Measurements from ENCODE around the gene TBL3.

TBL3 gene

GRCh38 chr16:1965396-1966001 lies 6.4 kb upstream of the TBL3 start:
- no peaks in the 10 kb centered on the region for H3K9me3 Mint-ChIP-seq
- H3K4me3 Mint-ChIP-seq, result peak overlapping the region; percentile 96
- H3K4me1 Mint-ChIP-seq, result peaks cover 34 to 62% of the 10 kb centered on the region in 2 donors
- peak overlapping the region; percentile 99 for H3K27ac Mint-ChIP-seq
- no peak for DNase-seq
- H3K27me3 Mint-ChIP-seq, result no peaks in the 10 kb centered on the region
- H3K36me3 Mint-ChIP-seq, result peaks cover 34 to 56% of the 10 kb centered on the region in 2 donors
- no peak for ATAC-seq (replicated peaks)

GRCh38 chr16:1966460-1966859 lies 5.4 kb upstream of the TBL3 start, which contains the start of gene RNF151:
TSS of gene RNF151 (plus strand) at chr16:1966856. CDS start at chr16:1966882, 26 bp downstream.
- ATAC-seq (replicated peaks) (no peak), DNase-seq (no peak)
- Mint-ChIP-seq H3K27me3 (no peaks in the 10 kb centered on the region), H3K27ac (peak within 1 kb of the TSS; percentile 99), H3K4me3 (peak within 1 kb of the TSS; percentile 96), H3K4me1 (peaks cover 32 to 61% of the 10 kb centered on the region in 2 donors), H3K36me3 (peaks cover 38 to 53% of the 10 kb centered on the region in 2 donors), H3K9me3 (no peaks in the 10 kb centered on the region)

GRCh38 chr16:1968146-1968953 lies 3.5 kb upstream of the TBL3 start:
- Mint-ChIP-seq H3K27ac (no peak overlapping the region), H3K9me3 (no peaks in the 10 kb centered on the region), H3K4me1 (peaks cover 30 to 60% of the 10 kb centered on the region in 2 donors), H3K27me3 (peaks cover 0 to 4% of the 10 kb centered on the region in 2 donors), H3K36me3 (peaks cover 35 to 49% of the 10 kb centered on the region in 2 donors), H3K4me3 (no peak overlapping the region)
- no peak for DNase-seq
- ATAC-seq (replicated peaks), result no peak

- H3K4me1 Mint-ChIP-seq, result peaks cover 24 to 42% of the 10 kb centered on the region in 2 donors
- DNase-seq, result no peak
- peak overlapping the region; percentile 98 to 100 for H3K4me3 Mint-ChIP-seq
- peaks cover 39 to 57% of the 10 kb centered on the region in 2 donors for H3K36me3 Mint-ChIP-seq
- no peaks in the 10 kb centered on the region for H3K9me3 Mint-ChIP-seq
- peaks cover 6 to 10% of the 10 kb centered on the region in 2 donors for H3K27me3 Mint-ChIP-seq
- H3K27ac Mint-ChIP-seq, result peak overlapping the region; percentile 98
- peak in 1 of 2 donors; percentile 10 for ATAC-seq (replicated peaks)
Measured at GRCh38 chr16:1972490-1972877, 631 bp downstream of the TBL3 start.

- Mint-ChIP-seq H3K36me3 (peaks cover 47 to 63% of the 10 kb centered on the region in 2 donors), H3K27ac (no peak overlapping the region), H3K4me1 (peaks cover 24 to 39% of the 10 kb centered on the region in 2 donors), H3K4me3 (peak overlapping the region; percentile 29 to 100), H3K9me3 (no peaks in the 10 kb centered on the region), H3K27me3 (peaks cover 13 to 14% of the 10 kb centered on the region in 2 donors)
- DNase-seq, result no peak
- ATAC-seq (replicated peaks), result no peak
Measured at GRCh38 chr16:1973461-1974156, 1.8 kb downstream of the TBL3 start.

- ATAC-seq (replicated peaks) (no peak), DNase-seq (no peak)
- H3K27ac Mint-ChIP-seq, result peak overlapping the region; percentile 25
- H3K27me3 Mint-ChIP-seq, result peaks cover 16% of the 10 kb centered on the region in 2 donors
- peaks cover 51 to 68% of the 10 kb centered on the region in 2 donors for H3K36me3 Mint-ChIP-seq
- no peaks in the 10 kb centered on the region for H3K9me3 Mint-ChIP-seq
- H3K4me1 Mint-ChIP-seq, result peaks cover 26 to 42% of the 10 kb centered on the region in 2 donors
- H3K4me3 Mint-ChIP-seq, result peak overlapping the region in 1 of 2 donors; percentile 39
Measured at GRCh38 chr16:1974157-1975070, 2.6 kb downstream of the TBL3 start.

- DNase-seq (no peak), ATAC-seq (replicated peaks) (no peak)
- Mint-ChIP-seq H3K27ac (peak overlapping the region; percentile 62), H3K9me3 (no peaks in the 10 kb centered on the region), H3K4me1 (peaks cover 28 to 48% of the 10 kb centered on the region in 2 donors), H3K36me3 (peaks cover 54 to 71% of the 10 kb centered on the region in 2 donors), H3K4me3 (no peak overlapping the region), H3K27me3 (peaks cover 18 to 24% of the 10 kb centered on the region in 2 donors)
Measured at GRCh38 chr16:1975432-1976215, 3.8 kb downstream of the TBL3 start.

GRCh38 chr16:1976216-1976520 lies 4.3 kb downstream of the TBL3 start:
- Mint-ChIP-seq H3K36me3 (peaks cover 53 to 67% of the 10 kb centered on the region in 2 donors), H3K27ac (peak overlapping the region; percentile 62), H3K27me3 (peaks cover 22 to 29% of the 10 kb centered on the region in 2 donors), H3K4me1 (peaks cover 27 to 48% of the 10 kb centered on the region in 2 donors), H3K4me3 (no peak overlapping the region), H3K9me3 (no peaks in the 10 kb centered on the region)
- DNase-seq, result no peak
- no peak for ATAC-seq (replicated peaks)

GRCh38 chr16:1976951-1977874 lies 5.4 kb downstream of the TBL3 start:
- peak overlapping the region in 1 of 2 donors; percentile 59 for H3K4me3 Mint-ChIP-seq
- DNase-seq (no peak), ATAC-seq (replicated peaks) (no peak)
- H3K36me3 Mint-ChIP-seq, result peaks cover 45 to 58% of the 10 kb centered on the region in 2 donors
- peaks cover 28 to 47% of the 10 kb centered on the region in 2 donors for H3K4me1 Mint-ChIP-seq
- H3K27me3 Mint-ChIP-seq, result peaks cover 28 to 35% of the 10 kb centered on the region in 2 donors
- H3K9me3 Mint-ChIP-seq, result no peaks in the 10 kb centered on the region
- H3K27ac Mint-ChIP-seq, result no peak overlapping the region

GRCh38 chr16:1977875-1978268 lies 6.0 kb downstream of the TBL3 start:
- DNase-seq (no peak), ATAC-seq (replicated peaks) (no peak)
- Mint-ChIP-seq H3K9me3 (no peaks in the 10 kb centered on the region), H3K4me1 (peaks cover 29 to 49% of the 10 kb centered on the region in 2 donors), H3K27ac (no peak overlapping the region), H3K27me3 (peaks cover 32 to 42% of the 10 kb centered on the region in 2 donors), H3K36me3 (peaks cover 44 to 55% of the 10 kb centered on the region in 2 donors), H3K4me3 (no peak overlapping the region)

- ATAC-seq (replicated peaks) (no peak), DNase-seq (no peak)
- H3K27ac Mint-ChIP-seq, result no peak overlapping the region
- H3K27me3 Mint-ChIP-seq, result peaks cover 35 to 45% of the 10 kb centered on the region in 2 donors
- H3K4me1 Mint-ChIP-seq, result peaks cover 28 to 49% of the 10 kb centered on the region in 2 donors
- no peaks in the 10 kb centered on the region for H3K9me3 Mint-ChIP-seq
- H3K4me3 Mint-ChIP-seq, result no peak overlapping the region
- H3K36me3 Mint-ChIP-seq, result peaks cover 38 to 48% of the 10 kb centered on the region in 2 donors
Measured at GRCh38 chr16:1978476-1979120, 6.7 kb downstream of the TBL3 start.

Measured in stimulated activated naive B cell treated with anti-CD40 and anti-IgM and Interleukin-4, amounts not matched to agents 10 μg/mL and 1 μg/mL and 100 μg/mL, for 72 hours (primary cell).